ENCODE data around the gene CHAC2. TPM values are rescaled to one million over a fixed set of nuclear protein-coding genes. Genes with fewer than 3 reads are reported as not detected.
A peak's percentile ranks its signal among the peaks of the same experiment; 100 is the strongest.
"Not testable (repeated sequence)": the region's sequence is repeated elsewhere in the genome, so short reads cannot be mapped to it uniquely, and the experiment has no call there.

Gene CHAC2
- polyA plus RNA-seq, 10 donors, result 2.5 to 4.6 (median 3.1) TPM

- DNase-seq, result no peak
These were observed 9.5 kb downstream of the CHAC2 start for GRCh38 chr2:53777134-53777533.

GRCh38 chr2:53778536-53779162, 11.0 kb downstream of the CHAC2 start:
- no peak for DNase-seq

GRCh38 chr2:53780056-53780455, 12.5 kb downstream of the CHAC2 start:
- no peak for DNase-seq

- no peak for DNase-seq
These were observed 15.1 kb downstream of the CHAC2 start for GRCh38 chr2:53782676-53783075.

- no peak for DNase-seq
These were observed 16.8 kb downstream of the CHAC2 start for GRCh38 chr2:53784436-53784835.

GRCh38 chr2:53785366-53785765, 17.8 kb downstream of the CHAC2 start:
- no peak for DNase-seq

GRCh38 chr2:53786352-53786704, 18.7 kb downstream of the CHAC2 start:
- DNase-seq, result no peak

GRCh38 chr2:53786705-53787613, 19.4 kb downstream of the CHAC2 start, which contains the start of the genes ASB3 and ERLEC1:
Gene ASB3, minus strand, starts transcription at chr2:53786953. Its CDS starts 21,381 bp downstream, at chr2:53765572.
Gene ERLEC1, plus strand, starts transcription at chr2:53787044. Its CDS starts 167 bp downstream, at chr2:53787211.
- peak; percentile 92 to 97 (median 94) for DNase-seq

GRCh38 chr2:53787614-53788289, 20.1 kb downstream of the CHAC2 start:
- DNase-seq, result peak in 2 of 3 donors; percentile 12 to 49

GRCh38 chr2:53793261-53793660, 25.7 kb downstream of the CHAC2 start:
- DNase-seq, result no peak

- no peak for DNase-seq
These were observed 26.2 kb downstream of the CHAC2 start for GRCh38 chr2:53793821-53794220.

- no peak for DNase-seq
These were observed 33.9 kb downstream of the CHAC2 start for GRCh38 chr2:53801547-53801946.

- DNase-seq, result no peak
These were observed 35.1 kb downstream of the CHAC2 start for GRCh38 chr2:53802617-53803151.

- no peak for DNase-seq
These were observed 44.0 kb downstream of the CHAC2 start for GRCh38 chr2:53811601-53812000.

- DNase-seq, result no peak
These were observed 45.5 kb downstream of the CHAC2 start for GRCh38 chr2:53813151-53813550.

GRCh38 chr2:53818854-53819435, 51.3 kb downstream of the CHAC2 start:
- no peak for DNase-seq

- no peak for DNase-seq
These were observed 52.0 kb downstream of the CHAC2 start for GRCh38 chr2:53819634-53820033.

- DNase-seq, result no peak
These were observed 52.4 kb downstream of the CHAC2 start for GRCh38 chr2:53820048-53820447.

- no peak for DNase-seq
These were observed 53.1 kb downstream of the CHAC2 start for GRCh38 chr2:53820711-53821110.

GRCh38 chr2:53821810-53822209, 54.2 kb downstream of the CHAC2 start:
- DNase-seq, result no peak

GRCh38 chr2:53823639-53824038, 56.0 kb downstream of the CHAC2 start:
- DNase-seq, result not testable (repeated sequence)

All from muscle of back (tissue), 11 donors.